Epithelial cell of esophagus (primary cell): Measurements from ENCODE around the gene CHST15.

Source experiments
- DNase-seq: peaks from one replicate; pipeline ENCODE4 v3.0.0; 2010; ENCODE audit warnings: low read depth
- H3K4me3 ChIP-seq: 2 replicates; pipeline ENCODE4 v1.5.1; 2011; ENCODE audit warnings: mild to moderate bottlenecking, low read length, control low read depth
- CTCF ChIP-seq: IDR thresholded peaks from 2 replicates; pipeline ENCODE4 v1.5.1; 2011; ENCODE audit warnings: low read depth, mild to moderate bottlenecking, low read length, control low read depth, inconsistent platforms; ENCODE audit not compliant: insufficient read depth; ENCODE audit errors: missing control alignments

The CHST15 gene

DNA sequence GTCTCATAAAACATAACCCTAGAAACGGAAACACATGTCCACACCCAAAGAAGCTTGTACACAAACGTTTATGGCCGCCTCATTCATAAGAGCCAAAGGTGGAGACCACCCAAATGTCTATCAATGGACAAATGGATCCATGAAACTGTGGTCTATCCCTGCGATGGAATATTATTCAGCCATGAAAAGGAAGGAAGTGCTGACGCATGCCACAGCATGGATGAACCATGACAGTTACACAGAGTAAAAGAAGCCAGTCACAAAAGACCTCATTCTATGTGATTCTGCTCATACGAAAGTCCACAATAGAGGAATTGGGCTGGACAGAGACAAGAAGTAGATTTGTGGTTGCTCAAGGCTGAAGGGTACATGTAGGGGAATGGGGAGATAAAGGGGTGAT is 10.8 kb downstream of the CHST15 start:
- H3K4me3 ChIP-seq = no peak overlapping the region

GRCh38 chr10:124081547-124082140 is 11.8 kb downstream of the CHST15 start:
- H3K4me3 ChIP-seq = no peak overlapping the region
- TF ChIP-seq CTCF = no peak
- no peak for DNase-seq

More for the DNA sequence above, 10.8 kb downstream of the CHST15 start:
- TF ChIP-seq CTCF = no peak
- DNase-seq = no peak

GRCh38 chr10:124079864-124080263 is 13.5 kb downstream of the CHST15 start:
- H3K4me3 ChIP-seq = no peak overlapping the region
- TF ChIP-seq CTCF = no peak
- no peak for DNase-seq

GRCh38 chr10:124078714-124079113 is 14.7 kb downstream of the CHST15 start:
- DNase-seq = no peak
- no peak for TF ChIP-seq CTCF
- H3K4me3 ChIP-seq = no peak overlapping the region

DNA sequence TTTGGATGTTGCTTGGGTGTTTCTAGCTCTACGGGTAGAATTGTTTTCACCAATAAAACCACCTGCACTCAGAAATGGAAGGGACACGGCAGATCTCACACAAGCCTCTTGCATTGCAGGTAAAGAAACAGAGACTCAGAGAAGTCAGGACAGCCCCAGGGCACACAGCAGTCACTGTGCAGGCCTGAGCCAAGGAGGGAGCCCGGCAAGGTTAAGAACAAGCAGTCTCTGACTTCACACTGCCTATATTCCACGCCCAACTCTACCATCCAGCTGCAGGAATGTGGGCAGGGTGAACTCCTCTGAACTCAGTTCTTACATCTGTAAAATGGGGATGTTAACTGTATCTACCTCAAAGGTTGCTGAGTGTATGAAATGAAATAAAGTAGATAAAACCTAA is 15.4 kb downstream of the CHST15 start:
- TF ChIP-seq CTCF = no peak
- peak; percentile 27 for DNase-seq
- no peak overlapping the region for H3K4me3 ChIP-seq

DNA sequence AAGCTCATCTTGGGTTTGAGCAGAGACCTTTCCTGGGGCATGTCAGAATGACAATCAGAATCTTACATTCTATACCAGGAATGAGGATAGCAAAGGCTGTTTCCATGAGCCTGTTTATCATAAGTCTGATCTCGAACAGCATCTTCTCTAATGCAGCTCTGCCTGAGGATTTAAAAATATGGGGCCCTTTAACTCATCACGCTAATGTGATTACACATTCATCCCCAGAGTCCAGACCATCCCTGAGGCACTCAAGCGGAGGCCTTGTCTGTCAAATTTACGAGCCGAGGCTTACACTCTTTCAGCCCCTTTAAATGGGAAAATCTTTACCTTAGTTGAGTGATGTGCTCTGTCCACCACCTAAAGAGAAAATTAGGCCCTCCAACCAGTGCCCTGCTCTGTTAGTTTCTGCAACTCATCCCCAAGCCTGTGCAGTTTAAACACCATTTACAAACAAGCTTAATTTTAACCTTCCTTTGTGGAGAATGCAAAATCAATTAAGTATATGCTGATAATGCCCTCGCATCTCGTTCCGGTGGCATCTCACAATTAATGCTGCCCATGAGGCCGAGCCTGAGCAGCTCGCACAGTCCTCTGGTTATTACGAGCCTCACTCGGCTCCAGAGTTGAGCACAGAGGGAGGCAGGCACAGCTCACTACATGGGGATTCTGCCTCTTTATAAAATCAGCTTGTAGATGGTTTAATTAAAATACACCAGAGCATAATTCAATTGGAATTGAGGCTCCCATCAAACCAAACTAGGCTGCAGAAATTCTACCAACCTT is 16.0 kb downstream of the CHST15 start:
- no peak for TF ChIP-seq CTCF
- no peak for DNase-seq
- no peak overlapping the region for H3K4me3 ChIP-seq

DNA sequence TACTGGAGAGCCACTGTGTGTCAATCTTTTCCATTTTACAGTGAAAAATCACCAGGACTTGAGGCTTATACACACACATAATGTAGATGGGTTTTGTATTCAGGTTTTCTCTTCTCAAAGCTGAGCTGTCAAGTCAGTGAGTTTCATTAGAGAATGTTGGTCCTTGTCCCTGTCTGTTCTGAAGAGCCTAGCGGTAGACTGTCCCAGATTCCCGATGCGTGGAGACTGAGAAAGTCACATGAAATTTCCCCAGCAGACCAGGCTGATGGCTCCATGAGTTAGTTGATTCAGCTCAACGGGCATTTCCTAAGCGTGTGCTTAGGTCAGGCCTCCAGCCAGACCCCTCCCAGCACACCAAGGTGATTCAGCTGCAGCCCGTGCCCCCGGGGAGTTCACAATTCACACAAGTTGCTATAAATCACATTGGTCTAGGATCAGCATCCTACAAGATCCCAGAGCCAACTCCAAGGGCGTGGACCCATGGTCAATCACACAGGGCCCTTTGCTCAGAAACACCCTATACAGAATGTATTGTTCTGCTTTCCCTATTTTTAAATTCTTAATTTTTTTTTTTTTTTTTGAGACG is 17.2 kb downstream of the CHST15 start:
- DNase-seq = no peak
- no peak for TF ChIP-seq CTCF
- H3K4me3 ChIP-seq = no peak overlapping the region
